SK-N-SH treated with all-trans-retinoic acid at 6 μM for 48 hours (cell line): ENCODE data around the gene EPHB2.

ENCODE experiments used
- ATAC-seq: fragments of 200-7000 bp; cut with Tn5 transposase; 3 replicates; pipeline ENCODE4 v1.9.1; 2020; ENCODE audit warnings: mild to moderate bottlenecking, moderate library complexity
- ARNTL ChIP-seq: fragments of 450-650 bp; formaldehyde crosslinking; IDR thresholded peaks from 2 replicates; pipeline ENCODE4 v1.5.0; 2020; ENCODE audit warnings: low read depth, mild to moderate bottlenecking, moderate library complexity, borderline replicate concordance
- BACH2 ChIP-seq: fragments of 250-450 bp; sonication (Bioruptor Pico); IDR thresholded peaks from 2 replicates; pipeline ENCODE4 v1.9.0; 2021; ENCODE audit warnings: mild to moderate bottlenecking, borderline replicate concordance
- CSDC2 ChIP-seq: fragments of 250-450 bp; sonication (Bioruptor Pico); IDR thresholded peaks from 2 replicates; pipeline ENCODE4 v1.5.0; 2020; ENCODE audit warnings: mild to moderate bottlenecking, moderate library complexity
- ESRRG ChIP-seq: fragments of 250-450 bp; sonication (Bioruptor Pico); IDR thresholded peaks from 2 replicates; pipeline ENCODE4 v1.6.1; 2021; ENCODE audit warnings: mild to moderate bottlenecking
- GLIS3 ChIP-seq: fragments of 250-450 bp; sonication (Bioruptor Pico); IDR thresholded peaks from 2 replicates; pipeline ENCODE4 v1.5.0; 2020; ENCODE audit warnings: mild to moderate bottlenecking, moderate library complexity
- ISL1 ChIP-seq: fragments of 250-450 bp; sonication (Bioruptor Pico); IDR thresholded peaks from 2 replicates; pipeline ENCODE4 v2.1.2; 2022; ENCODE audit warnings: mild to moderate bottlenecking, moderate library complexity
- OSR1 ChIP-seq: fragments of 250-450 bp; sonication (Bioruptor Pico); IDR thresholded peaks from 2 replicates; pipeline ENCODE4 v1.8.0; 2022; ENCODE audit warnings: moderate library complexity, mild to moderate bottlenecking, inconsistent platforms
- RARB ChIP-seq: fragments of 250-450 bp; sonication (Bioruptor Pico); IDR thresholded peaks from 2 replicates; pipeline ENCODE4 v1.8.0; 2021; ENCODE audit warnings: mild to moderate bottlenecking, moderate library complexity
- SNAI2 ChIP-seq: fragments of 250-450 bp; sonication (Bioruptor Pico); IDR thresholded peaks from 2 replicates; pipeline ENCODE4 v1.5.0; 2020; ENCODE audit warnings: mild to moderate bottlenecking, moderate library complexity
- TOX ChIP-seq: fragments of 250-450 bp; sonication (Bioruptor Pico); IDR thresholded peaks from 2 replicates; pipeline ENCODE4 v1.8.0; 2021; ENCODE audit warnings: mild to moderate bottlenecking, moderate library complexity, borderline replicate concordance
- ZFP30 ChIP-seq: fragments of 450-650 bp; formaldehyde crosslinking; IDR thresholded peaks from 2 replicates; pipeline ENCODE4 v1.5.0; 2022; ENCODE audit warnings: mild to moderate bottlenecking, moderate library complexity
- ZNF565 ChIP-seq: fragments of 450-650 bp; formaldehyde crosslinking; conservative IDR thresholded peaks from 2 replicates; pipeline ENCODE4 v1.5.0; 2020; ENCODE audit warnings: low read depth, mild to moderate bottlenecking, moderate library complexity
- ZNF70 ChIP-seq: fragments of 450-650 bp; formaldehyde crosslinking; IDR thresholded peaks from 2 replicates; pipeline ENCODE4 v1.5.0; 2020; ENCODE audit warnings: mild to moderate bottlenecking, moderate library complexity
- ZNF8 ChIP-seq: fragments of 450-650 bp; formaldehyde crosslinking; IDR thresholded peaks from 2 replicates; pipeline ENCODE4 v1.5.0; 2020; ENCODE audit warnings: mild to moderate bottlenecking, moderate library complexity
- TF ChIP-seq, protein P1 (sequence below): fragments of 250-450 bp; sonication (Bioruptor Pico); IDR thresholded peaks from 2 replicates; pipeline ENCODE4 v1.8.0; 2021; ENCODE audit warnings: low read depth, mild to moderate bottlenecking, moderate library complexity, borderline replicate concordance
- TF ChIP-seq, protein P2 (sequence below): fragments of 250-450 bp; sonication (Bioruptor Pico); IDR thresholded peaks from 2 replicates; pipeline ENCODE4 v1.8.0; 2020; ENCODE audit warnings: mild to moderate bottlenecking, moderate library complexity, borderline replicate concordance
- TF ChIP-seq, protein P3 (sequence below): fragments of 250-450 bp; sonication (Bioruptor Pico); IDR thresholded peaks from 2 replicates; pipeline ENCODE4 v1.5.1; 2020; ENCODE audit warnings: low read depth, mild to moderate bottlenecking, moderate library complexity
- TF ChIP-seq, protein P4 (sequence below): fragments of 250-450 bp; sonication (Bioruptor Pico); IDR thresholded peaks from 2 replicates; pipeline ENCODE4 v1.5.0; 2020; ENCODE audit warnings: mild to moderate bottlenecking, moderate library complexity
- TF ChIP-seq, protein P5 (sequence below): fragments of 250-450 bp; sonication (Bioruptor Pico); IDR thresholded peaks from 2 replicates; pipeline ENCODE4 v1.5.1; 2021; ENCODE audit warnings: mild to moderate bottlenecking, moderate library complexity

The EPHB2 gene

DNA sequence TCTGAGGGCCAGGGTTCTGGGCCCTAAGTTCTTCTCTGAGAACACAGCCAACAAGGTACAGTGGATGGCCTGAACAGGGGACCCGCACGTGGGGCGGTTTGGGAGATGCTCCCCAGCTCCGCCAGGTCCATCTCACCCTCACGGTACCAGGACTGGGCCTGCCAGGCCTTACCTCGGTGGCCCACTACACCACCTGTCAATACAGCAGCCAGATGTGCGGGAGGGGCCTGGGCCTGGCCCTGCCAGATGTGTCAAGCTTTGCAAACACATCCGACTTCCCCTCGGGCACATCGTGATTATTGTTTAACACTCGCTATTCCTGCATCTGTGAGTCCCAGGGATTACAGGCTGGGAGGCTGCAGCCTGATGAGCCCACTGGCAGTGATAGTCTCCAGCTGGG, 139.6 kb downstream of the EPHB2 start:
- TF ChIP-seq ZNF565 (CRISPR knock-in tag) (no peak), ESRRG (CRISPR knock-in tag) (no peak)
- TF ChIP-seq, protein P1, sequence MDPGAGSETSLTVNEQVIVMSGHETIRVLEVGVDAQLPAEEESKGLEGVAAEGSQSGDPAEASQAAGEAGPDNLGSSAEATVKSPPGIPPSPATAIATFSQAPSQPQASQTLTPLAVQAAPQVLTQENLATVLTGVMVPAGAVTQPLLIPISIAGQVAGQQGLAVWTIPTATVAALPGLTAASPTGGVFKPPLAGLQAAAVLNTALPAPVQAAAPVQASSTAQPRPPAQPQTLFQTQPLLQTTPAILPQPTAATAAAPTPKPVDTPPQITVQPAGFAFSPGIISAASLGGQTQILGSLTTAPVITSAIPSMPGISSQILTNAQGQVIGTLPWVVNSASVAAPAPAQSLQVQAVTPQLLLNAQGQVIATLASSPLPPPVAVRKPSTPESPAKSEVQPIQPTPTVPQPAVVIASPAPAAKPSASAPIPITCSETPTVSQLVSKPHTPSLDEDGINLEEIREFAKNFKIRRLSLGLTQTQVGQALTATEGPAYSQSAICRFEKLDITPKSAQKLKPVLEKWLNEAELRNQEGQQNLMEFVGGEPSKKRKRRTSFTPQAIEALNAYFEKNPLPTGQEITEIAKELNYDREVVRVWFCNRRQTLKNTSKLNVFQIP (CRISPR knock-in tag), result no peak
- no peak for ATAC-seq

DNA sequence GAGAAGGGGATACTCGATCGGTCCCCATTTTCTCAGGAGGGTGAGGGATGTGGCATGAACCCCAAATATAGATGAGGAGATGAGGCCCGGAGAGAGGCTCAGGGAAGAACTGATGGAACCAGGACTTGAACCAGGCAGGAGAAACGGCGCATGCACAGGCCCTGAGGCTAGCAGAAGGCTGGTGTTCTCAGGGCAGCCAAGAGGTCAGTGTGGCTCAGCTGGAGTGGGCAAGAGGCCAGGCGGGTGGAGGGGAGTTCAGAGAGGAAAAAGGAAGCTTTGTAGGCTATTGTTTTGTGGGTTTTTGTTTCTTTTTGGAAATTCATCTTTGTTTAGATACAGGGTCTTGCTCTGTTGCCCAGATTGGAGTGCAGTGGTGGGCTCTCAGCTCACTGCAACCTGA, 140.0 kb downstream of the EPHB2 start:
- no peak for TF ChIP-seq ZNF565 (CRISPR knock-in tag)
- no peak for TF ChIP-seq ARNTL
- TF ChIP-seq, protein P1 (CRISPR knock-in tag), result no peak
- no peak for TF ChIP-seq RARB
- no peak for TF ChIP-seq ZNF70 (CRISPR knock-in tag)
- TF ChIP-seq, protein P2, sequence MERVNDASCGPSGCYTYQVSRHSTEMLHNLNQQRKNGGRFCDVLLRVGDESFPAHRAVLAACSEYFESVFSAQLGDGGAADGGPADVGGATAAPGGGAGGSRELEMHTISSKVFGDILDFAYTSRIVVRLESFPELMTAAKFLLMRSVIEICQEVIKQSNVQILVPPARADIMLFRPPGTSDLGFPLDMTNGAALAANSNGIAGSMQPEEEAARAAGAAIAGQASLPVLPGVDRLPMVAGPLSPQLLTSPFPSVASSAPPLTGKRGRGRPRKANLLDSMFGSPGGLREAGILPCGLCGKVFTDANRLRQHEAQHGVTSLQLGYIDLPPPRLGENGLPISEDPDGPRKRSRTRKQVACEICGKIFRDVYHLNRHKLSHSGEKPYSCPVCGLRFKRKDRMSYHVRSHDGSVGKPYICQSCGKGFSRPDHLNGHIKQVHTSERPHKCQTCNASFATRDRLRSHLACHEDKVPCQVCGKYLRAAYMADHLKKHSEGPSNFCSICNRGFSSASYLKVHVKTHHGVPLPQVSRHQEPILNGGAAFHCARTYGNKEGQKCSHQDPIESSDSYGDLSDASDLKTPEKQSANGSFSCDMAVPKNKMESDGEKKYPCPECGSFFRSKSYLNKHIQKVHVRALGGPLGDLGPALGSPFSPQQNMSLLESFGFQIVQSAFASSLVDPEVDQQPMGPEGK (CRISPR knock-in tag), result no peak
- TF ChIP-seq OSR1 (CRISPR knock-in tag), result no peak
- TF ChIP-seq BACH2, result no peak
- no peak for TF ChIP-seq ESRRG (CRISPR knock-in tag)
- no peak for TF ChIP-seq CSDC2 (CRISPR knock-in tag)
- TF ChIP-seq, protein P3, sequence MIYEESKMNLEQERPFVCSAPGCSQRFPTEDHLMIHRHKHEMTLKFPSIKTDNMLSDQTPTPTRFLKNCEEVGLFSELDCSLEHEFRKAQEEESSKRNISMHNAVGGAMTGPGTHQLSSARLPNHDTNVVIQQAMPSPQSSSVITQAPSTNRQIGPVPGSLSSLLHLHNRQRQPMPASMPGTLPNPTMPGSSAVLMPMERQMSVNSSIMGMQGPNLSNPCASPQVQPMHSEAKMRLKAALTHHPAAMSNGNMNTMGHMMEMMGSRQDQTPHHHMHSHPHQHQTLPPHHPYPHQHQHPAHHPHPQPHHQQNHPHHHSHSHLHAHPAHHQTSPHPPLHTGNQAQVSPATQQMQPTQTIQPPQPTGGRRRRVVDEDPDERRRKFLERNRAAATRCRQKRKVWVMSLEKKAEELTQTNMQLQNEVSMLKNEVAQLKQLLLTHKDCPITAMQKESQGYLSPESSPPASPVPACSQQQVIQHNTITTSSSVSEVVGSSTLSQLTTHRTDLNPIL (CRISPR knock-in tag), result no peak
- no peak for TF ChIP-seq SNAI2 (CRISPR knock-in tag)
- TF ChIP-seq TOX, result no peak
- no peak for TF ChIP-seq ZNF8 (CRISPR knock-in tag)
- TF ChIP-seq ISL1 (CRISPR knock-in tag), result no peak
- TF ChIP-seq, protein P4, sequence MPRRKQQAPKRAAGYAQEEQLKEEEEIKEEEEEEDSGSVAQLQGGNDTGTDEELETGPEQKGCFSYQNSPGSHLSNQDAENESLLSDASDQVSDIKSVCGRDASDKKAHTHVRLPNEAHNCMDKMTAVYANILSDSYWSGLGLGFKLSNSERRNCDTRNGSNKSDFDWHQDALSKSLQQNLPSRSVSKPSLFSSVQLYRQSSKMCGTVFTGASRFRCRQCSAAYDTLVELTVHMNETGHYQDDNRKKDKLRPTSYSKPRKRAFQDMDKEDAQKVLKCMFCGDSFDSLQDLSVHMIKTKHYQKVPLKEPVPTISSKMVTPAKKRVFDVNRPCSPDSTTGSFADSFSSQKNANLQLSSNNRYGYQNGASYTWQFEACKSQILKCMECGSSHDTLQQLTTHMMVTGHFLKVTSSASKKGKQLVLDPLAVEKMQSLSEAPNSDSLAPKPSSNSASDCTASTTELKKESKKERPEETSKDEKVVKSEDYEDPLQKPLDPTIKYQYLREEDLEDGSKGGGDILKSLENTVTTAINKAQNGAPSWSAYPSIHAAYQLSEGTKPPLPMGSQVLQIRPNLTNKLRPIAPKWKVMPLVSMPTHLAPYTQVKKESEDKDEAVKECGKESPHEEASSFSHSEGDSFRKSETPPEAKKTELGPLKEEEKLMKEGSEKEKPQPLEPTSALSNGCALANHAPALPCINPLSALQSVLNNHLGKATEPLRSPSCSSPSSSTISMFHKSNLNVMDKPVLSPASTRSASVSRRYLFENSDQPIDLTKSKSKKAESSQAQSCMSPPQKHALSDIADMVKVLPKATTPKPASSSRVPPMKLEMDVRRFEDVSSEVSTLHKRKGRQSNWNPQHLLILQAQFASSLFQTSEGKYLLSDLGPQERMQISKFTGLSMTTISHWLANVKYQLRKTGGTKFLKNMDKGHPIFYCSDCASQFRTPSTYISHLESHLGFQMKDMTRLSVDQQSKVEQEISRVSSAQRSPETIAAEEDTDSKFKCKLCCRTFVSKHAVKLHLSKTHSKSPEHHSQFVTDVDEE (CRISPR knock-in tag), result no peak
- TF ChIP-seq, all 23 proteins: peak for 0
- ATAC-seq, result no peak

DNA sequence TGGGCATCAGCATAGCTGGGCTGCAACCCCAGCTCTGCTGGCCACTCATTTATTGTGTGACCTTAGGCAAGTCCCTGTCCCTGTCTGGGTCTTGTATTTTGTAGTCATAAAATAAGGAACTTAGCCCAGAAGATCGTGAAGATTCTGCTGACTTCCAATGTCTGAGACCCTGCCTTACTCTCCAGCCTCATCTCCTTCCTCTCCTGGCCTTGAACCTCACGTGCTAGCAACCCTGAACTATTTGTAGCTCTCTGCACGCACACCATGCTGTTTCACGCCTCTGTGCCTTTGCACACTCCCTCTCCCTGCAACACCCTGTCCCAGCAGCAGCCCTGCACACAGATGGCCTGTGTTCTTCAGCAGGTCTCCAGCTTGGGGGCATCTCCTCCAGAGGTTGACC, 140.9 kb downstream of the EPHB2 start:
- TF ChIP-seq ZFP30 (CRISPR knock-in tag) (no peak), ISL1 (CRISPR knock-in tag) (no peak), GLIS3 (no peak)
- TF ChIP-seq, protein P5, sequence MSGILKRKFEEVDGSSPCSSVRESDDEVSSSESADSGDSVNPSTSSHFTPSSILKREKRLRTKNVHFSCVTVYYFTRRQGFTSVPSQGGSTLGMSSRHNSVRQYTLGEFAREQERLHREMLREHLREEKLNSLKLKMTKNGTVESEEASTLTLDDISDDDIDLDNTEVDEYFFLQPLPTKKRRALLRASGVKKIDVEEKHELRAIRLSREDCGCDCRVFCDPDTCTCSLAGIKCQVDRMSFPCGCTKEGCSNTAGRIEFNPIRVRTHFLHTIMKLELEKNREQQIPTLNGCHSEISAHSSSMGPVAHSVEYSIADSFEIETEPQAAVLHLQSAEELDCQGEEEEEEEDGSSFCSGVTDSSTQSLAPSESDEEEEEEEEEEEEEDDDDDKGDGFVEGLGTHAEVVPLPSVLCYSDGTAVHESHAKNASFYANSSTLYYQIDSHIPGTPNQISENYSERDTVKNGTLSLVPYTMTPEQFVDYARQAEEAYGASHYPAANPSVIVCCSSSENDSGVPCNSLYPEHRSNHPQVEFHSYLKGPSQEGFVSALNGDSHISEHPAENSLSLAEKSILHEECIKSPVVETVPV (CRISPR knock-in tag), result no peak
- TF ChIP-seq, protein P4 (CRISPR knock-in tag), result no peak
- TF ChIP-seq, all 23 proteins: peak for 0
- ATAC-seq, result no peak
